ENCODE results near the gene HMX1.

HMX1 gene

GRCh38 chr4:8857766-8858700, 13.6 kb downstream of the HMX1 start:
- DNase-seq (ENCODE audit: low read depth in 2 of 2) = no peak

GRCh38 chr4:8856835-8857621, 14.6 kb downstream of the HMX1 start:
- no peak for DNase-seq (ENCODE audit: low read depth in 2 of 2)

- no peak for DNase-seq (ENCODE audit: low read depth in 2 of 2)
These were observed 15.8 kb downstream of the HMX1 start for GRCh38 chr4:8855818-8856245.

- no peak for DNase-seq (ENCODE audit: low read depth in 2 of 2)
These were observed 16.7 kb downstream of the HMX1 start for GRCh38 chr4:8854931-8855330.

GRCh38 chr4:8854016-8854415, 17.6 kb downstream of the HMX1 start:
- no peak for DNase-seq (ENCODE audit: low read depth in 2 of 2)

GRCh38 chr4:8853249-8853648, 18.4 kb downstream of the HMX1 start:
- no peak for DNase-seq (ENCODE audit: low read depth in 2 of 2)

- DNase-seq (ENCODE audit: low read depth in 2 of 2) = no peak
These were observed 19.4 kb downstream of the HMX1 start for GRCh38 chr4:8852118-8852704.

GRCh38 chr4:8851321-8852117, 20.1 kb downstream of the HMX1 start:
- DNase-seq (ENCODE audit: low read depth in 2 of 2) = no peak

- no peak for DNase-seq (ENCODE audit: low read depth in 2 of 2)
These were observed 20.8 kb downstream of the HMX1 start for GRCh38 chr4:8850830-8851188.

GRCh38 chr4:8850074-8850829, 21.4 kb downstream of the HMX1 start:
- DNase-seq (ENCODE audit: low read depth in 2 of 2) = no peak

- DNase-seq (ENCODE audit: low read depth in 2 of 2) = no peak
These were observed 22.2 kb downstream of the HMX1 start for GRCh38 chr4:8849266-8850073.

- no peak for DNase-seq (ENCODE audit: low read depth in 2 of 2)
These were observed 23.0 kb downstream of the HMX1 start for GRCh38 chr4:8848507-8849265.

GRCh38 chr4:8847764-8848163, 23.9 kb downstream of the HMX1 start:
- DNase-seq (ENCODE audit: low read depth in 2 of 2) = no peak

GRCh38 chr4:8847331-8847730, 24.3 kb downstream of the HMX1 start:
- DNase-seq (ENCODE audit: low read depth in 2 of 2) = no peak

GRCh38 chr4:8846826-8847225, 24.8 kb downstream of the HMX1 start:
- no peak for DNase-seq (ENCODE audit: low read depth in 2 of 2)

GRCh38 chr4:8846046-8846720, 25.5 kb downstream of the HMX1 start:
- no peak for DNase-seq (ENCODE audit: low read depth in 2 of 2)

GRCh38 chr4:8844976-8845690, 26.5 kb downstream of the HMX1 start:
- DNase-seq (ENCODE audit: low read depth in 2 of 2) = no peak

GRCh38 chr4:8843597-8843996, 28.0 kb downstream of the HMX1 start:
- DNase-seq (ENCODE audit: low read depth in 2 of 2) = no peak
